Measurements from ENCODE around the gene AANAT. TPM values are rescaled to one million over a fixed set of nuclear protein-coding genes. Genes with fewer than 3 reads are reported as not detected.

AANAT gene
- total RNA-seq, 1 donor from 2014 or later, result not detected

Other genes with a start within 250 kb of the AANAT start
- gene RNF157, start 227.1 kb upstream of the AANAT start, total RNA-seq, result 18.3 TPM
- gene UBALD2, start 202.3 kb upstream of the AANAT start, total RNA-seq, result 3.3 TPM
- gene QRICH2, start 159.3 kb upstream of the AANAT start, total RNA-seq, result 6.9 TPM
- 52.2 TPM for gene PRPSAP1, start 113.7 kb upstream of the AANAT start, total RNA-seq
- 1.6 TPM for gene SPHK1, start 83.0 kb upstream of the AANAT start, total RNA-seq
- 37.5 TPM for gene UBE2O, start 14.5 kb upstream of the AANAT start, total RNA-seq
- 1.6 TPM for gene RHBDF2, start 33.8 kb downstream of the AANAT start, total RNA-seq
- 3.3 TPM for gene CYGB, start 70.1 kb downstream of the AANAT start, total RNA-seq
- gene PRCD, start 72.4 kb downstream of the AANAT start, total RNA-seq, result 2.4 TPM
- not detected for gene ST6GALNAC2, start 118.3 kb downstream of the AANAT start, total RNA-seq
- 0.82 TPM for gene ST6GALNAC1, start 176.2 kb downstream of the AANAT start, total RNA-seq
- gene MXRA7, start 243.4 kb downstream of the AANAT start, total RNA-seq, result 45.7 TPM

All from frontal cortex (tissue), 1 donor.